ENCODE measurements around the gene NDRG2. TPM values are rescaled to one million over a fixed set of nuclear protein-coding genes. Genes with fewer than 3 reads are reported as not detected.

The NDRG2 gene
- total and polyA plus RNA-seq, 11 donors = 187 to 661 (median 314) TPM

GRCh38 chr14:21026988-21027315 lies 2.1 kb upstream of the NDRG2 start:
- H3K9me3 ChIP-seq = no peaks in the 10 kb centered on the region
- peaks cover 0 to 7% (median 0%) of the 10 kb centered on the region in 9 donors for H3K27me3 ChIP-seq
- H3K4me1 ChIP-seq = peaks cover 0 to 46% (median 30%) of the 10 kb centered on the region in 12 donors
- H3K36me3 ChIP-seq = peaks cover 0 to 10% (median 3%) of the 10 kb centered on the region in 9 donors
- WGBS, 4 donors = 11 to 24% (median 21%) methylated on average over 3 of the region's 3 CpGs
- DNase-seq (peak in 2 of 5 donors; percentile 38 to 71), ATAC-seq (peak in 1 of 4 donors; percentile 39)
- intact Hi-C loops (cut with DNase I) = no loop called here
- no peak for TF ChIP-seq CTCF (IDR thresholded peaks at IDR 0.05)
- no peak for TF ChIP-seq POLR2A (IDR thresholded peaks at IDR 0.05)
- no peak overlapping the region for H3K4me3 ChIP-seq
- peak overlapping the region; percentile 55 to 100 (median 98) for H3K27ac ChIP-seq

GRCh38 chr14:21026274-21026987 lies 1.6 kb upstream of the NDRG2 start:
- H3K27me3 ChIP-seq = peaks cover 0 to 7% (median 0%) of the 10 kb centered on the region in 9 donors
- peak in 1 of 5 donors; percentile 39 for DNase-seq
- no peak for TF ChIP-seq POLR2A (IDR thresholded peaks at IDR 0.05)
- TF ChIP-seq CTCF (IDR thresholded peaks at IDR 0.05) = no peak
- H3K36me3 ChIP-seq = peaks cover 0 to 15% (median 8%) of the 10 kb centered on the region in 9 donors
- 50 to 62% (median 54%) methylated on average over 7 of the region's 7 CpGs for WGBS, 4 donors
- H3K9me3 ChIP-seq = no peaks in the 10 kb centered on the region
- peak overlapping the region; percentile 82 to 100 (median 98) for H3K27ac ChIP-seq
- intact Hi-C loops (cut with DNase I) = no loop called here
- peak overlapping the region in 5 of 12 donors; percentile 82 to 98 (median 92) for H3K4me3 ChIP-seq
- ATAC-seq = no peak
- peaks cover 0 to 49% (median 30%) of the 10 kb centered on the region in 12 donors for H3K4me1 ChIP-seq

GRCh38 chr14:21025371-21026273 lies 761 bp upstream of the NDRG2 start:
- WGBS, 4 donors = 2 to 12% (median 4%) methylated on average over 35 to 58 of the region's 58 CpGs
- DNase-seq = peak; percentile 88 to 94 (median 92)

More at GRCh38 chr14:21025371-21026273, 761 bp upstream of the NDRG2 start:
- H3K27me3 ChIP-seq = peaks cover 0 to 7% (median 0%) of the 10 kb centered on the region in 9 donors
- intact Hi-C loops (cut with DNase I) = loop anchor here in 2 of 10 donors (1.0 kb wide), 1 partner anchor 14 kb away; no protein-coding TSS in a partner anchor
- peak; percentile 63 to 73 (median 68) for ATAC-seq
- peaks cover 0 to 23% (median 16%) of the 10 kb centered on the region in 9 donors for H3K36me3 ChIP-seq
- H3K4me3 ChIP-seq = peak overlapping the region; percentile 66 to 98 (median 88)
- H3K4me1 ChIP-seq = peaks cover 0 to 49% (median 30%) of the 10 kb centered on the region in 12 donors
- no peaks in the 10 kb centered on the region for H3K9me3 ChIP-seq
- H3K27ac ChIP-seq = peak overlapping the region; percentile 82 to 100 (median 98)
- TF ChIP-seq CTCF (IDR thresholded peaks at IDR 0.05) = no peak
- no peak for TF ChIP-seq POLR2A (IDR thresholded peaks at IDR 0.05)
